HG03139 (cell line): ENCODE data around the gene CDH13.

ENCODE experiments used
- ATAC-seq: cut with Tn5 transposase; IDR thresholded peaks from one replicate; pipeline ENCODE4 v1.9.1; 2021; ENCODE audit not compliant: unreplicated experiment

Gene CDH13

GRCh38 chr16:83538707-83539106 lies 911.9 kb downstream of the CDH13 start:
- no peak for ATAC-seq

GRCh38 chr16:83539736-83540490 lies 913.1 kb downstream of the CDH13 start:
- ATAC-seq = no peak

- ATAC-seq = no peak
Measured at GRCh38 chr16:83541231-83541630, 914.5 kb downstream of the CDH13 start.

- ATAC-seq = no peak
Measured at GRCh38 chr16:83542491-83542890, 915.7 kb downstream of the CDH13 start.

GRCh38 chr16:83549316-83550182 lies 922.8 kb downstream of the CDH13 start:
- no peak for ATAC-seq

- no peak for ATAC-seq
Measured at GRCh38 chr16:83550183-83550569, 923.4 kb downstream of the CDH13 start.

GRCh38 chr16:83552228-83552627 lies 925.5 kb downstream of the CDH13 start:
- ATAC-seq = no peak

- no peak for ATAC-seq
Measured at GRCh38 chr16:83552930-83553329, 926.2 kb downstream of the CDH13 start.

GRCh38 chr16:83554096-83554495 lies 927.3 kb downstream of the CDH13 start:
- ATAC-seq = no peak

- ATAC-seq = no peak
Measured at GRCh38 chr16:83554540-83554939, 927.8 kb downstream of the CDH13 start.

- ATAC-seq = no peak
Measured at GRCh38 chr16:83561876-83562275, 935.1 kb downstream of the CDH13 start.

GRCh38 chr16:83568345-83568744 lies 941.6 kb downstream of the CDH13 start:
- no peak for ATAC-seq

GRCh38 chr16:83574388-83574787 lies 947.6 kb downstream of the CDH13 start:
- ATAC-seq = no peak

- no peak for ATAC-seq
Measured at GRCh38 chr16:83577078-83577745, 950.4 kb downstream of the CDH13 start.

- ATAC-seq = no peak
Measured at GRCh38 chr16:83578171-83578570, 951.4 kb downstream of the CDH13 start.

GRCh38 chr16:83579027-83579426 lies 952.3 kb downstream of the CDH13 start:
- no peak for ATAC-seq

GRCh38 chr16:83579436-83579835 lies 952.7 kb downstream of the CDH13 start:
- ATAC-seq = no peak

- no peak for ATAC-seq
Measured at GRCh38 chr16:83581082-83581481, 954.3 kb downstream of the CDH13 start.

GRCh38 chr16:83581994-83582747 lies 955.4 kb downstream of the CDH13 start:
- no peak for ATAC-seq

GRCh38 chr16:83586036-83586435 lies 959.3 kb downstream of the CDH13 start:
- ATAC-seq = no peak
